ENCODE measurements around the gene SPRED1.

SPRED1 gene

DNA sequence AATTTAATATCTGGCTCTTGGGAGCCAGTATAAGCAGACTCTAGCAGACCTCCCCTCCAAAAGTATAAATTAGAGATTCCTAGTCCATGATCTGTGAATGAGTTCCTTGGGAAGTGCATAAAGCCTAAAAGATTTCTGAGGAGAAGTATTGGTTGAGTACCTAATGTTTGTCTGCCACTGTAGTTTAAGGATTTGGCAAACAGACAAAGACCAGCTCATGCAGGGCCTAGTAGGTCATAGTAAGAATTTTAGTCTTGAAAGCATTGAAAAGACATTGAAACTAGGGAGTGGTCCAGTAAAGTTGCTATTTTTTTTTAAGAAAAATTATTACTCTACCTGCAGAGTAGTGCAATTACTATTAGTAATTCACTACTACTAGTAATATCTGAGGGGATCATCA is 67.5 kb downstream of the SPRED1 start:
- H3K27me3 ChIP-seq (ENCODE audit: control insufficient read depth, insufficient read depth, low read length) = no peaks in the 10 kb centered on the region
- H3K4me3 ChIP-seq (ENCODE audit: low read depth, low read length) = no peak overlapping the region
- H3K9me3 ChIP-seq (ENCODE audit: control insufficient read depth, insufficient read depth, low read depth, low read length) = no peaks in the 10 kb centered on the region
- H3K9ac ChIP-seq (ENCODE audit: low read length) = no peak overlapping the region
- H3K4me1 ChIP-seq (ENCODE audit: control insufficient read depth, insufficient read depth, low read length) = no peaks in the 10 kb centered on the region
- H3K27ac ChIP-seq (ENCODE audit: low read depth, low read length) = no peak overlapping the region
- H3K36me3 ChIP-seq (ENCODE audit: control insufficient read depth, insufficient read depth, low read length) = peaks cover 16% of the 10 kb centered on the region

DNA sequence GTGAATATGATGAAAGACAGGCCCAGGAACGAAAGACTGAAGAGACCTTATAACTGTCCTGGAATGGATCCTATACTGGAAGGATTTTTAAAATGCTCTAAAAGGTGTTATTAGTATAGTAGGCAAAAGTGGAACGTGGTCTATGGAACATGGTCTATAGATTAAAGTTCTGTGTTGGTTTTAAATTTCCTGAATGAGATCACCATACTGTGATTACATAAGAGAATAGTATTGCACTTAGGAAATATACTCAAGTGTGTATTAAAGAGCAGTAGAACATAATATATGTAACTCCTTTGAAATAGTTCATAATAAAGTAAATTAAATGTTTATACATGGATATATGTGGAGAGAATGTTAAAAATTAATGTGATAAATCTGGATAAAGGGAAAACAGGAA is 68.2 kb downstream of the SPRED1 start:
- Histone ChIP-seq H3K27ac (ENCODE audit: low read depth, low read length) (no peak overlapping the region), H3K36me3 (ENCODE audit: control insufficient read depth, insufficient read depth, low read length) (peaks cover 23% of the 10 kb centered on the region), H3K4me1 (ENCODE audit: control insufficient read depth, insufficient read depth, low read length) (no peaks in the 10 kb centered on the region), H3K9me3 (ENCODE audit: control insufficient read depth, insufficient read depth, low read depth, low read length) (no peaks in the 10 kb centered on the region), H3K4me3 (ENCODE audit: low read depth, low read length) (no peak overlapping the region), H3K9ac (ENCODE audit: low read length) (no peak overlapping the region), H3K27me3 (ENCODE audit: control insufficient read depth, insufficient read depth, low read length) (no peaks in the 10 kb centered on the region)

GRCh38 chr15:38323895-38324294 is 71.3 kb downstream of the SPRED1 start:
- H3K4me1 ChIP-seq (ENCODE audit: control insufficient read depth, insufficient read depth, low read length) = no peaks in the 10 kb centered on the region
- no peak overlapping the region for H3K4me3 ChIP-seq (ENCODE audit: low read depth, low read length)
- peaks cover 43% of the 10 kb centered on the region for H3K36me3 ChIP-seq (ENCODE audit: control insufficient read depth, insufficient read depth, low read length)
- H3K9ac ChIP-seq (ENCODE audit: low read length) = no peak overlapping the region
- H3K9me3 ChIP-seq (ENCODE audit: control insufficient read depth, insufficient read depth, low read depth, low read length) = no peaks in the 10 kb centered on the region
- H3K27ac ChIP-seq (ENCODE audit: low read depth, low read length) = no peak overlapping the region
- no peaks in the 10 kb centered on the region for H3K27me3 ChIP-seq (ENCODE audit: control insufficient read depth, insufficient read depth, low read length)

DNA sequence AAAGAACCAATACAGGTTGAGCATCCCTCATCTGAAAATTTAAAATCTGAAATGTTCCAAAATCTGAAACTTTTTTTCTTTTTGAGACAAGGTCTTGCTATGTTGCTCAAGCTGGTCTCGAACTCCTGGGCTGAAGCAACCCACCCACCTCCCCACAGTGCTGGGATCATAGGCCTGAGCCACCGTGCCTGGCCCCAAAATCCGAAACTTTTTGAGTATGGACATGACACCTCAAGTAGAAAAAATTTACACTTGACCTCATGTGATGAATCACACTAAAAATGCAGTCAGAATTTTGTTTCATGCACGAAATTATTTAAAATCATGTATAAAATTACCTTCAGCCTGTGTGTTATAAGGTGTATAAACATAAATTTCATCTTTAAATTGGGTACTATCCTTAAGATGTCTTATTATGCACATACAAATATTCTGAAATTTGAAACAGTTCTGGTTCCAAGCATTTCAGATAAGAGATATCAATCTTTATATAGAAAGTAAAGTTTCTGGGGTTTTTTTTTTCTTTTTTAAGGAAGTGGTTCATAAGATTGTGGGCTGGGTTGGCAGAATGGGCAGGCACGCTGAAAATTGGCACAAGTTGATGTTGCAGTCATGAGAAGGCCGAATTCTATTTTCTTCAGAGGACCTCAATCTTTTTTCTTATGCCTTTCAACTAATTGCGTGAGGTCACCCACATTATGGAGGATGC is 72.5 kb downstream of the SPRED1 start:
- Histone ChIP-seq H3K27me3 (ENCODE audit: control insufficient read depth, insufficient read depth, low read length) (no peaks in the 10 kb centered on the region), H3K4me1 (ENCODE audit: control insufficient read depth, insufficient read depth, low read length) (no peaks in the 10 kb centered on the region), H3K9me3 (ENCODE audit: control insufficient read depth, insufficient read depth, low read depth, low read length) (no peaks in the 10 kb centered on the region), H3K36me3 (ENCODE audit: control insufficient read depth, insufficient read depth, low read length) (peaks cover 49% of the 10 kb centered on the region), H3K9ac (ENCODE audit: low read length) (no peak overlapping the region), H3K27ac (ENCODE audit: low read depth, low read length) (no peak overlapping the region), H3K4me3 (ENCODE audit: low read depth, low read length) (no peak overlapping the region)

DNA sequence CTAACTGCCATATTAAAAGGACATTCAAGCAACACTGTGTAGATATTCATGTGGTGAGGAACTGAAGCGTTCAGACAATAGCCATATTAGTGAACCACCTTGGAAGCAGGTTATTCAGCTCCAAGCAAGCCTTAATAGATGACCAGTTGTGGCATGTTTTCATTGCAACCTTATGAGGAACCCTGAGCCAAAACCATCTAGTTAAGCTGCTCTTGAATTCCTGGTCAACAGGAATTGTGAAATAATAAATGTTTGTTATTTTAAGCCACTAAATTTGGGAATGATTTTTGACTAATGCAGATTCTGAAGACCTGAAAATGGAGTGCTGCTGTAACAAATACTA is 73.0 kb downstream of the SPRED1 start:
- H3K36me3 ChIP-seq (ENCODE audit: control insufficient read depth, insufficient read depth, low read length) = peaks cover 49% of the 10 kb centered on the region
- H3K27ac ChIP-seq (ENCODE audit: low read depth, low read length) = no peak overlapping the region
- H3K4me1 ChIP-seq (ENCODE audit: control insufficient read depth, insufficient read depth, low read length) = no peaks in the 10 kb centered on the region
- no peak overlapping the region for H3K9ac ChIP-seq (ENCODE audit: low read length)
- no peak overlapping the region for H3K4me3 ChIP-seq (ENCODE audit: low read depth, low read length)
- no peaks in the 10 kb centered on the region for H3K9me3 ChIP-seq (ENCODE audit: control insufficient read depth, insufficient read depth, low read depth, low read length)
- H3K27me3 ChIP-seq (ENCODE audit: control insufficient read depth, insufficient read depth, low read length) = no peaks in the 10 kb centered on the region

- Histone ChIP-seq H3K4me3 (ENCODE audit: low read depth, low read length) (no peak overlapping the region), H3K9ac (ENCODE audit: low read length) (no peak overlapping the region), H3K4me1 (ENCODE audit: control insufficient read depth, insufficient read depth, low read length) (no peaks in the 10 kb centered on the region), H3K27me3 (ENCODE audit: control insufficient read depth, insufficient read depth, low read length) (no peaks in the 10 kb centered on the region), H3K9me3 (ENCODE audit: control insufficient read depth, insufficient read depth, low read depth, low read length) (no peaks in the 10 kb centered on the region), H3K27ac (ENCODE audit: low read depth, low read length) (no peak overlapping the region), H3K36me3 (ENCODE audit: control insufficient read depth, insufficient read depth, low read length) (peaks cover 16% of the 10 kb centered on the region)
Observed at GRCh38 chr15:38332711-38333110, 80.1 kb downstream of the SPRED1 start.

DNA sequence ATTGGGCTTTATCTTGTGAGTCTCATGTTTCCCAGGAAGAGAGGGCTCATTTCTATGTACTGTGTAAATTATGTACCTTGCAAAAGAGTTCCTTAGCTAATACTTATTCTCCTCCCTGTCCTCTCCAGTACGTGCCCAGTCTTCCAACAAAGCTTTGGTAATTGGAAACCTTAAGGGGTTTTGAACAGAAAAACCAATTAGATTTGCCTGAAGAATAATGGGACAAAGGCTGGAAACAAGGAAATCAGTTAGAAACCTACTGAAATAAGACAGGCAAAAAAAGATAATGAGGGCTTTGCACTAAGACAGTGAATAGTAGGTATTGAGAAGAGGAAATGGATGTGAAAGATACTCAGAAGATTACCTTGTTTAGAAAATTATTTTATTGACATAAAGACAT is 82.5 kb downstream of the SPRED1 start:
- H3K36me3 ChIP-seq (ENCODE audit: control insufficient read depth, insufficient read depth, low read length) = peaks cover 16% of the 10 kb centered on the region
- no peak overlapping the region for H3K4me3 ChIP-seq (ENCODE audit: low read depth, low read length)
- no peaks in the 10 kb centered on the region for H3K9me3 ChIP-seq (ENCODE audit: control insufficient read depth, insufficient read depth, low read depth, low read length)
- H3K9ac ChIP-seq (ENCODE audit: low read length) = no peak overlapping the region
- no peaks in the 10 kb centered on the region for H3K27me3 ChIP-seq (ENCODE audit: control insufficient read depth, insufficient read depth, low read length)
- no peaks in the 10 kb centered on the region for H3K4me1 ChIP-seq (ENCODE audit: control insufficient read depth, insufficient read depth, low read length)
- H3K27ac ChIP-seq (ENCODE audit: low read depth, low read length) = no peak overlapping the region

DNA sequence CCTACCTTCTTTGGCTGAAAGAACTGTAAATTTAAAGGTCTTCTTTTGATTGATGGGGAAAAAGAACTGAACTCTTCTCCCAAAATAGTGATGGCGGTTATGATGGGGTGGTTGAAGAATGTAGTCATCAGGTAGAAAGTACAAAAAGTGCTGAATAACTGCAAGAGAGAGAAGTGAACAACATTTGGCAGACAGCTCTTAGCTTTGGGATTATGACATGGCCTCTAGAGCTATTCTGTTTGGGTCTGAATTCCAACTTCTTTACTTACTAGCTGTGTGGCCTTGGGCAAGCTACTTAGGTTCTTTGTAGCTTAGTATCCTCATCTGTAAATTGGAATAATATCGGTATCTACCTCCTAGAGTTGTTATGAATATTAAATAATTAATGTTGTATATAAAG is 91.7 kb downstream of the SPRED1 start:
- H3K27ac ChIP-seq (ENCODE audit: low read depth, low read length) = no peak overlapping the region

GRCh38 chr15:38349251-38349650 is 96.6 kb downstream of the SPRED1 start:
- Histone ChIP-seq H3K4me1 (ENCODE audit: control insufficient read depth, insufficient read depth, low read length) (no peaks in the 10 kb centered on the region), H3K9me3 (ENCODE audit: control insufficient read depth, insufficient read depth, low read depth, low read length) (no peaks in the 10 kb centered on the region), H3K27ac (ENCODE audit: low read depth, low read length) (no peak overlapping the region), H3K4me3 (ENCODE audit: low read depth, low read length) (no peak overlapping the region), H3K9ac (ENCODE audit: low read length) (no peak overlapping the region), H3K36me3 (ENCODE audit: control insufficient read depth, insufficient read depth, low read length) (peaks cover 43% of the 10 kb centered on the region), H3K27me3 (ENCODE audit: control insufficient read depth, insufficient read depth, low read length) (no peaks in the 10 kb centered on the region)

More for the DNA sequence above, 91.7 kb downstream of the SPRED1 start:
- Histone ChIP-seq H3K36me3 (ENCODE audit: control insufficient read depth, insufficient read depth, low read length) (peaks cover 31% of the 10 kb centered on the region), H3K27me3 (ENCODE audit: control insufficient read depth, insufficient read depth, low read length) (no peaks in the 10 kb centered on the region), H3K4me1 (ENCODE audit: control insufficient read depth, insufficient read depth, low read length) (no peaks in the 10 kb centered on the region), H3K4me3 (ENCODE audit: low read depth, low read length) (no peak overlapping the region), H3K9me3 (ENCODE audit: control insufficient read depth, insufficient read depth, low read depth, low read length) (no peaks in the 10 kb centered on the region), H3K9ac (ENCODE audit: low read length) (no peak overlapping the region)

DNA sequence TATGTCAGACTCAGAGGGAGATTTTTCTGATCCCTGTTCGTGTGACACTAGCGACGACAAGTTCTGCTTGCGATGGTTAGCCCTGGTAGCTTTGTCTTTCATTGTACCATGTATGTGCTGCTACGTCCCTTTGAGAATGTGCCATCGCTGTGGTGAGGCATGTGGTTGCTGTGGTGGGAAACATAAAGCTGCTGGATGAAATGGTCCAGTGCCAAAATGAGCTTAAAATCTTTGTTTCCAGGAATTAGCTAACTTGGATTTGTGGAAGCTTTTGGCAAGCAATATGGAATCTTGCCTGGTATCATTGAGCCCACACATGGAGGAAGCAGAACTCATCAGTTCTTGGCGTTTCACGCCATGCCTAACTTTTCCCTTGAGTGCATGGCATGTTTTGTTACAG is 98.8 kb downstream of the SPRED1 start:
- H3K9ac ChIP-seq (ENCODE audit: low read length) = no peak overlapping the region
- H3K4me1 ChIP-seq (ENCODE audit: control insufficient read depth, insufficient read depth, low read length) = no peaks in the 10 kb centered on the region; the same call in 1 of the 2 replicates
- no peaks in the 10 kb centered on the region for H3K27me3 ChIP-seq (ENCODE audit: control insufficient read depth, insufficient read depth, low read length)
- H3K4me3 ChIP-seq (ENCODE audit: low read depth, low read length) = no peak overlapping the region
- no peak overlapping the region for H3K27ac ChIP-seq (ENCODE audit: low read depth, low read length)
- H3K9me3 ChIP-seq (ENCODE audit: control insufficient read depth, insufficient read depth, low read depth, low read length) = no peaks in the 10 kb centered on the region
- peaks cover 31% of the 10 kb centered on the region for H3K36me3 ChIP-seq (ENCODE audit: control insufficient read depth, insufficient read depth, low read length)

DNA sequence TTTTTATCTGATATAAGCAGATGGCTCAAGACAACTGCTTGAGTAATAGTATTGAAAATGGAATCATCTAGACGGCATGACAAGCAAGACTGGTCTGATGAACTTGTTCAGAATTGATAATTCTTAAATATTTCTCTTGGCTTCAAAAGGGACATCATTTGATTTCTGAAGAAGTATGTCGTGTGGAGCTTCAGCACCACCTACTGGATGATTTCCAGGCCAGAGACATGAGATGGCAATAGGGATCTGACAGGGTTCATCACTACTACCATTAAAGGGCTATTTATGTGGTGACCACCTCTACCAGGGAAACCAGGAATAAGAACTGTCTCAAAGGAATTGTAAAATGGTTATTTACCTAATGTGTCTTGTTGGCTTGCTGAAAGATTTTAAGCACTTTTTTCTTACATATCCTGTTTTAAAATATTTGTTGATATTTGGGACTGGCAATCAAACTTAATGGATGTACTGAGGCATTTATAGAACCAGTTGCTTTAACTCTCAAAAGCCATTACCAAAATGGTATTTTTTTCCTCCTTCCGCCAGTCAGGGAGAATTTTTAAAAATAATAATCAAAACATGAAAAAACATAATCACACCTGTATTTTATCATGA is 101.8 kb downstream of the SPRED1 start:
- Histone ChIP-seq H3K9me3 (ENCODE audit: control insufficient read depth, insufficient read depth, low read depth, low read length) (no peaks in the 10 kb centered on the region), H3K27ac (ENCODE audit: low read depth, low read length) (no peak overlapping the region), H3K4me3 (ENCODE audit: low read depth, low read length) (no peak overlapping the region), H3K4me1 (ENCODE audit: control insufficient read depth, insufficient read depth, low read length) (no peaks in the 10 kb centered on the region; the same call in 1 of the 2 replicates), H3K36me3 (ENCODE audit: control insufficient read depth, insufficient read depth, low read length) (peaks cover 25% of the 10 kb centered on the region), H3K9ac (ENCODE audit: low read length) (no peak overlapping the region), H3K27me3 (ENCODE audit: control insufficient read depth, insufficient read depth, low read length) (no peaks in the 10 kb centered on the region)
